Measurements from ENCODE around the gene IFIT2. TPM values are rescaled to one million over a fixed set of nuclear protein-coding genes. Genes with fewer than 3 reads are reported as not detected.

The IFIT2 gene
- total RNA-seq, 1 experiment from 2014 or later, result 1.0 TPM

GRCh38 chr10:89257581-89257980 lies 44.3 kb upstream of the IFIT2 start:
- H3K4me2 ChIP-seq (ENCODE audit: low read length), result no peak overlapping the region
- intact Hi-C loops (cut with micrococcal nuclease), result no loop called here
- H3K9me2 ChIP-seq (ENCODE audit: insufficient read depth), result no peaks in the 10 kb centered on the region
- H3K79me2 ChIP-seq (ENCODE audit: insufficient read depth, low read length), result no peaks in the 10 kb centered on the region
- no peak overlapping the region for H2AFZ ChIP-seq (ENCODE audit: low read depth, low read length, poor library complexity, severe bottlenecking)
- CTCF ChIA-PET, result no interaction called here
- RAD21 ChIA-PET (ENCODE audit: low non-redundant PET in 1 of 2, low total read pairs in 2 of 2, uncharacterized antibody in 2 of 2, unreplicated experiment in 2 of 2), result no interaction called here
- H3K9ac ChIP-seq (ENCODE audit: low read length), result no peak overlapping the region
- BruUV-seq (replicated peaks), result no TSS peak
- TF ChIP-seq EZH2 (IDR thresholded peaks at IDR 0.05) (no peak), FOSL1 (IDR thresholded peaks at IDR 0.05; ENCODE audit: low read depth) (no peak), CBX3 (IDR thresholded peaks at IDR 0.05; ENCODE audit: low read depth) (no peak), ZBTB33 (IDR thresholded peaks at IDR 0.05; ENCODE audit: extremely low read depth, insufficient replicate concordance, low read length) (no peak), EZH2phosphoT487 (IDR thresholded peaks at IDR 0.05; ENCODE audit: borderline replicate concordance) (no peak), EGR1 (IDR thresholded peaks at IDR 0.05; ENCODE audit: low read depth) (no peak), POLR2A (IDR thresholded peaks at IDR 0.05; ENCODE audit: borderline replicate concordance, extremely low read depth, insufficient read depth, insufficient read length) (no peak), REST (IDR thresholded peaks at IDR 0.05; ENCODE audit: low read depth) (no peak), SP1 (IDR thresholded peaks at IDR 0.05; ENCODE audit: low read depth) (no peak), POLR2AphosphoS5 (IDR thresholded peaks at IDR 0.05; ENCODE audit: low read depth, low read length) (no peak), SIN3A (IDR thresholded peaks at IDR 0.05; ENCODE audit: low read depth) (no peak), ZFX (IDR thresholded peaks at IDR 0.05) (no peak), JUND (IDR thresholded peaks at IDR 0.05) (no peak), ZNF274 (IDR thresholded peaks at IDR 0.05; ENCODE audit: low read depth, low read length) (no peak)
- no peaks in the 10 kb centered on the region for H4K20me1 ChIP-seq (ENCODE audit: insufficient read depth)
- ATAC-seq (no peak), DNase-seq (ENCODE audit: low read depth, low spot score) (no peak)
- H3K36me3 ChIP-seq (ENCODE audit: control insufficient read depth in 1 of 2, insufficient read depth in 2 of 2, low read length in 2 of 2), result no peaks in the 10 kb centered on the region
- H3K27me3 ChIP-seq (ENCODE audit: insufficient read depth, low read length), result no peaks in the 10 kb centered on the region
- no peaks in the 10 kb centered on the region; a peak in 2 of 4 replicates for H3K9me3 ChIP-seq (ENCODE audit: control insufficient read depth in 1 of 2, insufficient read depth in 1 of 2, low read depth in 1 of 2, low read length in 2 of 2)
- H3K4me3 ChIP-seq (replicated peaks in 1 of 2; ENCODE audit: low read depth in 1 of 2, low read length in 2 of 2), result no peak overlapping the region
- H3K27ac ChIP-seq (ENCODE audit: low read depth, low read length), result no peak overlapping the region
- POLR2A ChIA-PET, result no interaction called here
- H3K4me1 ChIP-seq (ENCODE audit: control insufficient read depth in 1 of 2, insufficient read depth in 2 of 2, low read length in 2 of 2), result peaks cover 0 to 5% of the 10 kb centered on the region in 2 experiments; a peak in 1 of 4 replicates

All from HCT116 (cell line).